NCI-H526 treated with DMSO at 0.1 percent for 48 hours (cell line): ENCODE measurements around the gene CATSPER2.
"Not testable (repeated sequence)": the region's sequence is repeated elsewhere in the genome, so short reads cannot be mapped to it uniquely, and the experiment has no call there.

Experiments used
- DNase-seq: peaks from one replicate; lab custom pipeline; 2025; lab: John Stamatoyannopoulos, UW

CATSPER2 gene

GRCh38 chr15:43648649-43649429, at the start of gene CATSPER2:
TSS of gene CATSPER2 (minus strand) at chr15:43648844. CDS start at chr15:43648061, 783 bp downstream.
- DNase-seq: no peak

- not testable (repeated sequence) for DNase-seq
Measured at GRCh38 chr15:43693148-43694022, 44.7 kb upstream of the CATSPER2 start, which contains the start of gene CKMT1A. TSS of gene CKMT1A (plus strand) at chr15:43693859. CDS start at chr15:43694051, 192 bp downstream.

DNA sequence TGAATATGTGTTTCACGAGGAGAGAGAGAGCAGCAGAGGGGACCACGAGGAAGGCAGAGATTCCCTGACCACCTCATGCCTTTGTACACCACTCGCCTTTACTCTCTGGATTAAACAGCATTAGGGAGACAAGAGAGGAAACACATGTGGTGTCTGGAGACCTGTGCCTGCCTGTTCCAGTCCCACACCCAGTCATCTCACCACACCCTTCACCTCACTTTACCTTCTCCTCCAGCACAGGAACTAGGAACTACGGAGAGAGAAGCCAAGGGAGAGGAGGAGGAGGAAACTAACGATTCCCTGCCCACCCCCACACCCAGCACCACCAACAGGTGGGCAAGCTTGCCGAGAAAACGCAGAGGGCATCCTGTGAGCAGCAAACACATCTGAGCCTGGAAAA, 44.0 kb upstream of the CATSPER2 start:
- not testable (repeated sequence) for DNase-seq

- not testable (repeated sequence) for DNase-seq
Measured at GRCh38 chr15:43689604-43690301, 41.1 kb upstream of the CATSPER2 start.

GRCh38 chr15:43674175-43674574, 25.5 kb upstream of the CATSPER2 start:
- not testable (repeated sequence) for DNase-seq

DNA sequence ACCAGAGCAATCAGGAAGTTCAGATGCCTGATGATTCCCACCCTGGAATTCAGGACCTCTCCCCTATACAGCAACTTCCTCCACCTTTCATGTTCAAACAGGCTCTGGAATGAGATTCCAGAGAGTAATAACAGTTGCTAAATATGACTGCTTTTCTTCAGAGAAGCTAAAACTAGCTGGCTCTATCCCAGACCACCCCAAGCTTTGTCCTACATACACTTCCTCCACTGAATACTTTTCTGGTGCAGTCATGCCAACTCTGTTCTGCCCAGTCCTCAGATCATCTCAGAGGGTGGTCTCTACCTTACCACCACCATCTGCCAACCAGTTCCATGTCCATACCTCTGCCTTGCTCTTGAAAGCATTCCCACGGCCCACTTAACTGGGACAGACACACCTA, 17.5 kb upstream of the CATSPER2 start:
- not testable (repeated sequence) for DNase-seq

- not testable (repeated sequence) for DNase-seq
Measured at GRCh38 chr15:43663333-43663732, 14.7 kb upstream of the CATSPER2 start.

GRCh38 chr15:43662293-43662692, 13.6 kb upstream of the CATSPER2 start:
- DNase-seq: not testable (repeated sequence)

DNA sequence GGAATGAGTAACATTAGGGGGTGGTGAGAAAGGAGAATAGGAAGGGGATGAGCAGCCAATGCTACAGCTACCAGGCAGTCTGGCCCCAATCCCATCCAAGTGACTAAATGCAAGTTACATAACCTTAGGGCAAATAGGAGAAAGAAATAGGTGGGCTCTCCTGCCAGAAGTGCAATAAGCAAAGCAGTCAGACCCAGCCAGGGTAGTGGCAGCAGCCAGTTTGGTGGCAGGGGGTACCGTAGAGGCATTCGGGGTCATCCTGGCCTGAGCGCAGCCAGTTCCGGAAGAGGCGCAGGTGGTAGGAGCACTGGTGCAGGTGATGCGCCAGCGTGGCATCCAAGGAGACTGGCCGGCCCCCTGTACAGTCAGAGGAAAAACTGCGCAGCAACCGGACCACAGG, 11.1 kb upstream of the CATSPER2 start:
- not testable (repeated sequence) for DNase-seq

GRCh38 chr15:43649430-43649926, 834 bp upstream of the CATSPER2 start:
- DNase-seq: not testable (repeated sequence)

DNA sequence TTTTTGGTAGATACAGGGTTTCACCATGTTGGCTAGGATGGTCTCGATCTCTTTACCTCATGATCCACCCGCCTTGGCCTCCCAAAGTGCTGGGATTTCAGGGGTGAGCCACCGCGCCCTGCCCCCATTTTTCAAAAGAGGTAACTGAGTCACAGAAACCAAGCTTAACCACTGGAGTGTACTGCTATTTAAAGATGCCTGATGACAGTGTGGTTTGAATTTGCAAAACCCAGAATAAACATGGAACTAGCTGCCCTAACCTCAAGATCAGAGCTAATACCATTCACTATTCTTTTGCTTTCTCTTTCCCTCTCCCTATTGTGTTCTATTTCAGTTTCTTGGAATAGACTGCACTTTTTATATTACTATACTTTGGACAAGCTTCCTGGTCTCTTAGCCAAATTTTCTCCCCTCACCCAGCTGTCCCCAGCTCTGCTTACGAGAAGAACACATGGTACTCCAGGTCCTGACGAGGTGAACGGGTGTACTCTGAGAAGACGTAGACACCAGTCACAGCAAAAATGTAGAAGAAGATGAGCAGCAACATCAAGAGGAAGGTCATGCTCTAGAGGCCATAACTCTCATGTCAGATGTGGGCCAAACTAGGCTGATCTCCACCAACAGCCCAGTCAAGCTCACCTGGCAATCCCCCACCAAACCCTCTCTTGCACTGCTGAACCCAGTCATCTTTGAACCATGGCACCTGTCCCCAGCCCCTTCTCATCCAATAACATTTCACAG, 10.0 kb downstream of the CATSPER2 start:
- not testable (repeated sequence) for DNase-seq

DNA sequence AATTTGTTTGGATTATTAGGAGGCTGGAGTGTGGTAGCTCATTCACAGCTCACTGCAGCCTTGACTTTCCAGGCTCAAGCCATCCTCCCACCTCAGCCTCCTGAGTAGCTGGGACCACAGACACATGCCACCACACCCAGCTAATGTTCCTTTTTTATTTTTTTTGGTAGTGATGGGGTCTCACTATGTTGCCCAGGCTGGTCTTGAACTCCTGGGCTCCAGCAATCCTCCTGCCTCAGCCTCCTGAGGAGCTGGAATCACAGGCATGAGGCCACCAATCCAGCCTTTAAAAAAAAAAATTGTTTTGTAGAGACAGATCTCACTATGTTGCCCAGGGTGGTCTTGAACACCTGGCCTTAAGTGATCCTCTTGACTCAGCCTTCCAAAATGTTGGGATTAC, 21.7 kb downstream of the CATSPER2 start:
- not testable (repeated sequence) for DNase-seq

GRCh38 chr15:43625106-43625505, 23.5 kb downstream of the CATSPER2 start:
- no peak for DNase-seq

- not testable (repeated sequence) for DNase-seq
Measured at GRCh38 chr15:43622068-43622799, 26.4 kb downstream of the CATSPER2 start.

- DNase-seq: not testable (repeated sequence)
Measured at GRCh38 chr15:43618700-43619099, 29.9 kb downstream of the CATSPER2 start, which contains the start of gene STRC. TSS of gene STRC (minus strand) at chr15:43618800. CDS start at chr15:43618722, 78 bp downstream.

- not testable (repeated sequence) for DNase-seq
Measured at GRCh38 chr15:43617750-43618149, 30.9 kb downstream of the CATSPER2 start.

GRCh38 chr15:43602233-43602632, 46.4 kb downstream of the CATSPER2 start:
- DNase-seq: not testable (repeated sequence)

GRCh38 chr15:43600200-43600599, 48.4 kb downstream of the CATSPER2 start:
- not testable (repeated sequence) for DNase-seq

DNA sequence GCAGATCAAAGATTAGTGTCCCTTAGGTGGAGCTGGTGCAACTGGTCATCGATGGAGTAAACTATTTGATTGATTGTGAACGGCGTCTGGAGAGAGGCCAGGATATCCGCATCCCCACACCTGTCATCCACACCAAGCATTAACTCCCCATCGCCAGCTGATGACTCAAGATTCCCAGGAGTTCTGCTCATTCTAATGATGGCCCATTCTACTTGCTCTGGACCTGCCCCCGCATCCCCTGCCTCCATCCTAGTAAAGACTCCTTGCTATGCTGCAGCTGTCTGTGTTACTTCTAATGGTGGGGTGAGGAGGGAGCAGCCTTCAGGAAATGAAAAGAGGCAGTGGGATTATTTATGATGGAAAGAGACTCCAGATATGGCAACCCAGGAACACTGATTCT, 49.5 kb downstream of the CATSPER2 start:
- DNase-seq: not testable (repeated sequence)
